DMS79 treated with DMSO at 0.1 percent for 48 hours (cell line): ENCODE data around the gene OLFM1.
"Not testable (repeated sequence)": the region's sequence is repeated elsewhere in the genome, so short reads cannot be mapped to it uniquely, and the experiment has no call there.

Experiments used
- DNase-seq: peaks from one replicate; lab custom pipeline; 2025; lab: John Stamatoyannopoulos, UW

OLFM1 gene

GRCh38 chr9:135107581-135108235 is 20.2 kb downstream of the OLFM1 start:
- DNase-seq, result no peak

DNA sequence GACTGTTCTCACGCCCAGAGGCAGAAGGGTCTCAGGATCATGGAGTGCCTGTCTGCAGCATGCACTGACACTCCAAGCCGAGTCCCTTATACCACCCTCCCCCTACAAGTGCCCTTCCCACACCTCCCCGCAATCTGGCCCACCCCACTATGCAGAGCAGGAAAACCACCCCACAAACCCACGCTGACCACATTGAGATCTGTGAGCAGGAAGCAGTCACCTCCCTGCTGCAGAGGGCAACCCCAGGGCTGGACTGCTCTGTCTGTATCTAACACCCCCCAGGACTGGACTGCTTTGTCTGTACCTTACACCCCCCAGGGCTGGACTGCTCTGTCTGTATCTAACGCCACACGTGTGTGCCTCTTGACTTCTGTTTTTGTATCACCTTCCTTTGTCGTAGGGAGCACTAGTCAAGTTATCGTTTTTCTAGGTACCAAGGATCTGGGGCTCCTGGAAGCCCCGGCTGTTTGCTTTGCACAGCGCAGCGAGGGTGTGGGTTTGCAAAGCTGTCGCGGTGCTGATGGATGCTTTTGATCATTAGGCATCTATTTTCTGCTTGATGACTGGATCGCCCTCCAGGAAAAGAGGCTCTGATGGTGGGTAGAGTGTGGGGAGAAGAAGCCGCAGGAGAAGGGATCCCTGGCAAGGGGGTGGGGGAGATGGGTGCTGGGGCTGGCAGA is 21.5 kb downstream of the OLFM1 start:
- no peak for DNase-seq

DNA sequence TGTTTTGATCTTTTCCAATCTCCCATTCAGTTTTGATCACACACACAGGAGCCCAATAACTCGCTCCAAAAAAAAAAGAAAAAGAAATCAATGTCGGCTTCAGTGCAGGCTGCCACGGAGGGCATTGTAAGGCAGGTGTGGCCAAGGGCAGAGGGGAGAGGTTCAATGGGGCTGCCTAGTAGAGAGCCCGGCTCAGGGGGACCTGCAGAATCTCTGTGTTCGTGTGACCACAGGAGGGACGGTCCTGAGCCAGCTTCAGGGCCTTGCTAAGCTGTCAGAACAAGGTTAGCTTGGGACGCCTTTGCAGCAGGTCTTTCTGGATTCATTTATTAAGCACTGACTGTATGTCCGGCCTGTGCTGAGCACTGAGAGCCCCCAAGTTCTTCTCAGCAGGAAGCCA is 22.2 kb downstream of the OLFM1 start:
- no peak for DNase-seq

GRCh38 chr9:135110416-135110815 is 22.9 kb downstream of the OLFM1 start:
- no peak for DNase-seq

GRCh38 chr9:135111600-135111999 is 24.1 kb downstream of the OLFM1 start:
- DNase-seq, result not testable (repeated sequence)

- no peak for DNase-seq
Measured at GRCh38 chr9:135116371-135116770, 28.9 kb downstream of the OLFM1 start.

- DNase-seq, result peak; percentile 20
Measured at GRCh38 chr9:135116881-135117280, 29.4 kb downstream of the OLFM1 start.

GRCh38 chr9:135117281-135117680 is 29.8 kb downstream of the OLFM1 start:
- no peak for DNase-seq

DNA sequence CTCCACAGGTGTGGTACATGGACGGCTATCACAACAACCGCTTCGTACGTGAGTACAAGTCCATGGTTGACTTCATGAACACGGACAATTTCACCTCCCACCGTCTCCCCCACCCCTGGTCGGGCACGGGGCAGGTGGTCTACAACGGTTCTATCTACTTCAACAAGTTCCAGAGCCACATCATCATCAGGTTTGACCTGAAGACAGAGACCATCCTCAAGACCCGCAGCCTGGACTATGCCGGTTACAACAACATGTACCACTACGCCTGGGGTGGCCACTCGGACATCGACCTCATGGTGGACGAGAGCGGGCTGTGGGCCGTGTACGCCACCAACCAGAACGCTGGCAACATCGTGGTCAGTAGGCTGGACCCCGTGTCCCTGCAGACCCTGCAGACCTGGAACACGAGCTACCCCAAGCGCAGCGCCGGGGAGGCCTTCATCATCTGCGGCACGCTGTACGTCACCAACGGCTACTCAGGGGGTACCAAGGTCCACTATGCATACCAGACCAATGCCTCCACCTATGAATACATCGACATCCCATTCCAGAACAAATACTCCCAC is 32.1 kb downstream of the OLFM1 start:
- no peak for DNase-seq

- DNase-seq, result no peak
Measured at GRCh38 chr9:135120249-135120648, 32.8 kb downstream of the OLFM1 start.

- DNase-seq, result no peak
Measured at GRCh38 chr9:135122316-135122715, 34.8 kb downstream of the OLFM1 start.

DNA sequence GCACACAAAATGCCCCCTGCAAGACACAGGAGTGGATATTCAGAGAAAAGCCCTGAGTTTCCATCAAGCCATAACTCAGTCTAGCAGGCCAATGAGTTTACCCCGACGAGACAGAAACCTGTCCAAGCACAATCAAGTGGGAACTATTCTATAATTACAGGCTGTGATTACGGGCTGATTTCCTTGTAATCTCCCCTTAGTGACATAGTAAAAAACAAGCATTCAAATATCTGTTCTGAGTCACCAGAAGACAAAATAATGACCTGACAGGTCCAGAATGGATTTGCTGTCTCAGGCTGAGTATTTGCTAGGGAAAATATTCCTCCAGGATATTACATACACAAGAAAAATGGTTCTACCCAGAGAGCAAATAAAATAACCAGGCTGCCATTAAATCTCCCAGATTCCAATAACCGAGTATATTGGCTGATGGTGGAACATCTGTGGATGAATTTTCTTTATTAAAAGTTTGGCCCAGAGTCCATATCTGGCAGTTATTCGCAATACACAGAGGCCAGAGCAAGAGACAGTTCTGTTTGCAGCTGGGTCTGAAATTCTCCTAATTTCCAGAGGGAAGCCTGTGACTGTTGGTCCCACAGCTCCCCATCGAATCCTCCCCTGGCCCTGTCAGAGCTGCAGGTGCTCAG is 35.8 kb downstream of the OLFM1 start:
- DNase-seq, result no peak

DNA sequence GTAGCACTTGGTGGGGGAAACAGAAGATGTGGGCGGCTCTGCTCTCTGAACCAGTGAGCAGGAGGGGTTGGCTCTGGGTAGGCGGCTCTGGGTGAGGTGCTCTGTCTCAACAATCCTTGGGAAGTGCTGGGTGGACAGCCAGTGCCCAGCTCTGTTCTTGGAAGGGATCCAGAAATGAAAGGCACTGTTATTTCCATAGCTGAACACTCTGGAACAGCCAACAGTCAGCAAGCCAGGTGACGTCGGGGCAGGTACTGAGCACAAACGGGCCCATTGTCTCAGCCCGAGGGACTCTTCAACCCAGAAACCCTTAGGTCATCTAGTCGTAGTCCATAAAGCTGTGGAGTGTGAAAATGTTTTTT is 36.3 kb downstream of the OLFM1 start:
- peak; percentile 59 for DNase-seq

- no peak for DNase-seq
Measured at GRCh38 chr9:135126451-135127187, 39.2 kb downstream of the OLFM1 start.

- DNase-seq, result peak; percentile 57
Measured at GRCh38 chr9:135127718-135128670, 40.5 kb downstream of the OLFM1 start.

DNA sequence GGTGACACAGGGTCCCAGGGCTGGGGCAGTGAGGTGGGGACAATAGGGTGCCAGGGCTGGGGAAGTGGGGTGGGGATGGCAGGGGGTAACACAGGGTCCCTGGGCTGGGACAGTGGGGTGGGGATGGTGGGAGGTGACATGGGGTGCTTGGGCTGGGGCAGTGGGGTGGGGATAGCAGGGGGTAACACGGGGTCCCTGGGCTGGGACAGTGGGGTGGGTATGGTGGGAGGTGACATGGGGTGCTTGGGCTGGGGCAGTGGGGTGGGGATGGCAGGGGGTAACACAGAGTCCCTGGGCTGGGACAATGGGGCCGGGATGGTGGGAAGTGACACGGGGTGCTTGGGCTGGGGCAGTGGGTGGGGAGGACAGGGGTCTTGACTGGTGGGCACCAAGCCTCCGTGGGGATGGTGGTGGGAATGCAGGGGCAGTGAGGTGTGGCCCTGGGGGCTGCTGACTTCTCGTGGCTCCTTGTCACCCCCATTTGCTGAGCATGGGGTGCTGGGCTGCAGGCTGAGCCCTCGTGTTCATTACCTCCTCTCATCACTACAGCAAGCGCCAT is 41.7 kb downstream of the OLFM1 start:
- no peak for DNase-seq

DNA sequence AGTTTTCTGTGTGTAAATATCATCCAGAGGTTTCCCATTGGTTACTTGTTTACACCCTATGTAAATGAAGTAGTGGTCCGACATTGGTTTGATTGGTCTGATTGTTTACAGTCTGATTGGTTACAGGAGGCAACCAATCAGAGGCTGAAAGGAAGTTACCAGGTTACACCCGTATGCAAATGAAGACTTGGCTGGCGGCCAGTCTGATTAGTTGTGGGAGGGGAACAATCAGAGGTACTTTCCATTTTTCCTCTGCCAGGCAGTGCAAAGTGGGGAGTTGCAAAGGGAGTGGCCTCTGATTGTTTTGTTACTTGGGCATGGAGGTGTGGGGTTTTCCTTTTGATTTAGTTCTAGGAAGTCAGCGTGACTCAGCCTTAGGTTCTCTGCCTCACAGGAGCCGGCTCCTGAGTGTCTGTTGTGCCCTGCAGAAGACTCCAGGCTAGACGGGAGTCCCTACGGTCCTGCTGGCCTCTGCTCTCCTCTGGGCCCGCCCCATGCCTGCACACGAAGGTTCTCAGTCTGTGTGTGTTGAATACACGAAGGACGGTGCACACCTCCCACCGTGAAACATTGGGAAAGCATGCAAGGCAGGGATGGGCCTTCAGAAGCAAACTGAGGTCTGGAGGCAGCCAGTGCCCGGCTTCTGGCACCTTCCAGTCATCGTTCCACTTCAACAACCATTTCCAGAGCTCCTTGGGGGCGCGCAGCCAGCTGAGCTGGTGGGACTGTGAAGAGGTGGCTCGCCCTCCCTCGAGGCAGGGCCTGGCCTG is 42.9 kb downstream of the OLFM1 start:
- DNase-seq, result peak; percentile 16

DNA sequence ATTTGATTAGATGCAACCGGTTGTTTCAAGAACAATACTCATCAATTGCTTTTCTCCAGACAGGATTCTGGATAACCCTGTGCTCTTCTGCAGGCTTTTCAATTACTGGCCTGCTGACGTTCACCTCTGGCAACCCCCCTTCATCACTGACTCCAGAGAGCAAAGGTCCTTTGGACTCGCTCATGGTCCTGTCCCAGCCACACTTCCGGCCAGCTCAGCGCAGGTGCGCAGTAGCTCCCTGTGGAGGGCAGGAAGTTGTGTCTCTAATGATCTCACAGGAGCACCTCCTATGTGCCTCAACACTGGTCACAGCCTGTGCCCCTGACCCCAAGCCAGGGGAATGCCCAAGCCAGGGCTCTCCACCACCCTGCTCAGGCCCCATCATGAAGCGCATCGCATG is 44.0 kb downstream of the OLFM1 start:
- no peak for DNase-seq

- no peak for DNase-seq
Measured at GRCh38 chr9:135132008-135132407, 44.5 kb downstream of the OLFM1 start.
